EL (cell line): Measurements from ENCODE around the gene VIM.
A peak's percentile ranks its signal among the peaks of the same experiment; 100 is the strongest.

ENCODE experiments used
- DNase-seq: peaks from one replicate; pipeline ENCODE4 v3.0.0-alpha.2; 2016

Gene VIM

GRCh38 chr10:17228091-17229015, at the start of gene VIM:
TSS of gene VIM (plus strand) at chr10:17228241. CDS start at chr10:17229423, 1,182 bp downstream.
- DNase-seq: peak; percentile 99

GRCh38 chr10:17179002-17179401, 49.0 kb upstream of the VIM start:
- DNase-seq: peak; percentile 51

- DNase-seq: no peak
Observed at GRCh38 chr10:17181110-17181509, 46.9 kb upstream of the VIM start.

GRCh38 chr10:17181751-17182150, 46.3 kb upstream of the VIM start:
- DNase-seq: peak; percentile 14

GRCh38 chr10:17183110-17183509, 44.9 kb upstream of the VIM start:
- no peak for DNase-seq

- DNase-seq: no peak
Observed at GRCh38 chr10:17185873-17186272, 42.2 kb upstream of the VIM start.

GRCh38 chr10:17188644-17189172, 39.3 kb upstream of the VIM start:
- no peak for DNase-seq

GRCh38 chr10:17190602-17191001, 37.4 kb upstream of the VIM start:
- no peak for DNase-seq

GRCh38 chr10:17195083-17195482, 33.0 kb upstream of the VIM start:
- no peak for DNase-seq

- no peak for DNase-seq
Observed at GRCh38 chr10:17196045-17196444, 32.0 kb upstream of the VIM start.

- no peak for DNase-seq
Observed at GRCh38 chr10:17196573-17196972, 31.5 kb upstream of the VIM start.

- peak; percentile 46 for DNase-seq
Observed at GRCh38 chr10:17199351-17199804, 28.7 kb upstream of the VIM start.

GRCh38 chr10:17200001-17200911, 27.8 kb upstream of the VIM start:
- DNase-seq: no peak

- DNase-seq: peak; percentile 93
Observed at GRCh38 chr10:17200912-17201793, 26.9 kb upstream of the VIM start, which contains the start of gene TRDMT1. TSS of gene TRDMT1 (minus strand) at chr10:17201672. CDS start at chr10:17201634, 38 bp downstream.

GRCh38 chr10:17201794-17202116, 26.3 kb upstream of the VIM start:
- DNase-seq: no peak

- no peak for DNase-seq
Observed at GRCh38 chr10:17202506-17202905, 25.5 kb upstream of the VIM start.

- DNase-seq: no peak
Observed at GRCh38 chr10:17202999-17203398, 25.0 kb upstream of the VIM start.

- DNase-seq: no peak
Observed at GRCh38 chr10:17203416-17203815, 24.6 kb upstream of the VIM start.

GRCh38 chr10:17206210-17206709, 21.8 kb upstream of the VIM start:
- peak; percentile 88 for DNase-seq

GRCh38 chr10:17208476-17208875, 19.6 kb upstream of the VIM start:
- DNase-seq: no peak

- DNase-seq: no peak
Observed at GRCh38 chr10:17209302-17209701, 18.7 kb upstream of the VIM start.

- no peak for DNase-seq
Observed at GRCh38 chr10:17209881-17210280, 18.2 kb upstream of the VIM start.
